Measurements from ENCODE around the gene DYNC1LI1.
A peak's percentile ranks its signal among the peaks of the same experiment; 100 is the strongest.

Gene DYNC1LI1

GRCh38 chr3:32495085-32495484, 75.6 kb downstream of the DYNC1LI1 start:
- FAIRE-seq = no peak
- DNase-seq (ENCODE audit: insufficient read length, low spot score) = no peak

- FAIRE-seq = peak; percentile 36
- DNase-seq (ENCODE audit: insufficient read length, low spot score) = no peak
These were observed 76.9 kb downstream of the DYNC1LI1 start for GRCh38 chr3:32493437-32494414.

- DNase-seq (ENCODE audit: insufficient read length, low spot score) (no peak), FAIRE-seq (no peak)
These were observed 77.8 kb downstream of the DYNC1LI1 start for GRCh38 chr3:32492684-32493436.

GRCh38 chr3:32488474-32489008, 82.1 kb downstream of the DYNC1LI1 start:
- FAIRE-seq (no peak), DNase-seq (ENCODE audit: insufficient read length, low spot score) (no peak)

- no peak for FAIRE-seq
These were observed 82.7 kb downstream of the DYNC1LI1 start for GRCh38 chr3:32487781-32488473.

GRCh38 chr3:32484436-32484835, 86.2 kb downstream of the DYNC1LI1 start:
- DNase-seq (ENCODE audit: insufficient read length, low spot score) (no peak), FAIRE-seq (no peak)

More at GRCh38 chr3:32487781-32488473, 82.7 kb downstream of the DYNC1LI1 start:
- no peak for DNase-seq (ENCODE audit: insufficient read length, low spot score)

GRCh38 chr3:32483772-32484171, 86.9 kb downstream of the DYNC1LI1 start:
- DNase-seq (ENCODE audit: insufficient read length, low spot score) (no peak), FAIRE-seq (no peak)

- FAIRE-seq = no peak
- DNase-seq (ENCODE audit: insufficient read length, low spot score) = no peak
These were observed 88.0 kb downstream of the DYNC1LI1 start for GRCh38 chr3:32482693-32483092.

- DNase-seq (ENCODE audit: insufficient read length, low spot score) (no peak), FAIRE-seq (no peak)
These were observed 88.6 kb downstream of the DYNC1LI1 start for GRCh38 chr3:32481791-32482631.

GRCh38 chr3:32480604-32481003, 90.1 kb downstream of the DYNC1LI1 start:
- DNase-seq (ENCODE audit: insufficient read length, low spot score) (no peak), FAIRE-seq (no peak)
